ENCODE results near the gene BLTP2.
A peak's percentile ranks its signal among the peaks of the same experiment; 100 is the strongest.
"Not testable (repeated sequence)": the region's sequence is repeated elsewhere in the genome, so short reads cannot be mapped to it uniquely, and the experiment has no call there.

Gene BLTP2

GRCh38 chr17:28618464-28618863 is 26.5 kb downstream of the BLTP2 start:
- WGBS: 93% methylated on average over 2 of the region's 3 CpGs

DNA sequence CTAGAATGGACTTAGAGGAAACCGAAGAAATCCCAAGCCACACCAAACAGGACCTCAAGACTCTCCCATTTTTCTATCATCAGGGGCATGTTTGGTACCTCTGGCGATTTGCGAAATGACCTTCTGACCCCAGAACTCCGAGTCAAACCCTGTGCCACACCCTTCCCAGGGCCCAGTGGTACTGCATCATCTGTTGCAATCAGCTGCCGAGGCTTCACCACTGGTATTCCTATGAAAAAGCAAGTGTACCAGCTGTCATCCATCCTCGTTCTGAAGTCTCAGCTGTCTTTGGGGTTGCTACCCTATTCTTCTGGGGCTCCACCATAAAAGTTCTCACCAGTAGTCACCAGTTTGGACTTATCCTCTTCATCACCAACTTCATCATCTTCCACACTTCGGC is 28.7 kb downstream of the BLTP2 start:
- Histone ChIP-seq H3K4me1 (ENCODE audit: insufficient read depth, low read length) (no peaks in the 10 kb centered on the region), H3K27ac (ENCODE audit: low read depth, low read length) (no peak overlapping the region), H3K4me3 (ENCODE audit: low read length) (no peak overlapping the region), H3K9ac (ENCODE audit: low read depth, low read length) (no peak overlapping the region), H3K36me3 (ENCODE audit: insufficient read depth, low read length) (peaks cover 98% of the 10 kb centered on the region), H3K9me3 (ENCODE audit: insufficient read depth, low read depth, low read length) (no peaks in the 10 kb centered on the region), H3K27me3 (ENCODE audit: insufficient read depth, low read length) (no peaks in the 10 kb centered on the region)
- WGBS: 95% methylated on average over 7 of the region's 7 CpGs

More at GRCh38 chr17:28618464-28618863, 26.5 kb downstream of the BLTP2 start:
- no peak overlapping the region for H3K4me3 ChIP-seq (ENCODE audit: low read length)
- H3K27me3 ChIP-seq (ENCODE audit: insufficient read depth, low read length): no peaks in the 10 kb centered on the region
- peaks cover 99% of the 10 kb centered on the region for H3K36me3 ChIP-seq (ENCODE audit: insufficient read depth, low read length)
- no peak overlapping the region for H3K27ac ChIP-seq (ENCODE audit: low read depth, low read length)
- no peaks in the 10 kb centered on the region for H3K9me3 ChIP-seq (ENCODE audit: insufficient read depth, low read depth, low read length)
- no peak overlapping the region for H3K9ac ChIP-seq (ENCODE audit: low read depth, low read length)
- H3K4me1 ChIP-seq (ENCODE audit: insufficient read depth, low read length): no peaks in the 10 kb centered on the region

GRCh38 chr17:28615260-28615940 is 29.6 kb downstream of the BLTP2 start:
- H3K36me3 ChIP-seq (ENCODE audit: insufficient read depth, low read length): peaks cover 98% of the 10 kb centered on the region
- H3K9ac ChIP-seq (ENCODE audit: low read depth, low read length): no peak overlapping the region
- 93% methylated on average over 3 of the region's 4 CpGs for WGBS
- no peaks in the 10 kb centered on the region for H3K27me3 ChIP-seq (ENCODE audit: insufficient read depth, low read length)
- no peak overlapping the region for H3K27ac ChIP-seq (ENCODE audit: low read depth, low read length)
- H3K4me1 ChIP-seq (ENCODE audit: insufficient read depth, low read length): no peaks in the 10 kb centered on the region
- no peaks in the 10 kb centered on the region for H3K9me3 ChIP-seq (ENCODE audit: insufficient read depth, low read depth, low read length)
- H3K4me3 ChIP-seq (ENCODE audit: low read length): no peak overlapping the region

- no peak within 1 kb of the TSS for H3K9ac ChIP-seq (ENCODE audit: low read depth, low read length)
- H3K9me3 ChIP-seq (ENCODE audit: insufficient read depth, low read depth, low read length): no peaks in the 10 kb centered on the region
- no peak within 1 kb of the TSS for H3K27ac ChIP-seq (ENCODE audit: low read depth, low read length)
- WGBS: 96% methylated on average over 5 of the region's 5 CpGs
- peaks cover 96% of the 10 kb centered on the region for H3K36me3 ChIP-seq (ENCODE audit: insufficient read depth, low read length)
- no peaks in the 10 kb centered on the region for H3K27me3 ChIP-seq (ENCODE audit: insufficient read depth, low read length)
- H3K4me1 ChIP-seq (ENCODE audit: insufficient read depth, low read length): no peaks in the 10 kb centered on the region
- no peak within 1 kb of the TSS for H3K4me3 ChIP-seq (ENCODE audit: low read length)
Measured at GRCh38 chr17:28613931-28614381, 31.0 kb downstream of the BLTP2 start, which contains the start of gene RSKR. TSS of gene RSKR (minus strand) at chr17:28614185. CDS start at chr17:28614161, 24 bp downstream.

DNA sequence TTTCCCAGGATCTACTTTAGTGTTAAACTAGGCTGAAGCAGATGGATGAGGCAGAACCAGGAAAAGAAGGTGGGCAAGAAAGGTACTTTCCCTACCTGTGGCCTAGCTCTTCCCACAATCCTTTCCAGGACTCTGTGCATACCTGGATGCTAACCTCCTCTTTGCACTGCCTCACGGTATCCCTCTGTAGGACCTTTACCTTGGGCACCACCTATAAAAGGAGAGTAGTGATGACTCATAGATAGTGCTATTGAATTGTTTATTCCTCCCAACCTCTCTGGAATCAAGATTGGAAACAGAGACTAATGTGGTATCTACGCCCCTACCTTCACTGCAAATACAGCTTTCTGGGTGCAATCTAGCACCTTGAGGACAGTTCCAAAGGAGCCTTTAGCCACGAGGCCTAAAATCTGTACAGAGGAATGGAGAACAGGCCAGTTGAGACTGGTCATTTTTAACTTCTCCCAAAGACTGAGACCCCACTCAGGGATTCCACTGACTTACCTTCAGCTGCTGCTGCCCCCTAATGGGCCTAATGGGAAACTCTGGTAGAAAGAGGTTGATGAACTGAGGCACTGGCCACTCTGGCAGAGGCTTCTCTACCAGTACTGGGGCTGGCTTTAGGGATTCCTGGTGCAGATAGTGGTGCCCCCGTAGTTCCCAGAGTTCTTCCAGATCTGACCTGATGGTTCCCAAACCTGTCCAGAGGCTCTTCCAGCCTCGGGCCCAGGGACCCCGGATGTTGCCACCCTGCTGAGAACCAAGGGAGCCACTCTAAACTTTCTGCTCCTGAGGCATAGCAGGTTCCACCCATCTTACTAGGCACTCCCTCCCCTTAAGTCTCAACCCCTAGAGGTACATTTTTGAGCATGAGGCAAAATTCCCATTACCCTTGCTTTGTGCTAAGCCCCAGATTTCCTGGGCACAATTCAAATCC is 31.8 kb downstream of the BLTP2 start:
- H3K36me3 ChIP-seq (ENCODE audit: insufficient read depth, low read length): peaks cover 96% of the 10 kb centered on the region

DNA sequence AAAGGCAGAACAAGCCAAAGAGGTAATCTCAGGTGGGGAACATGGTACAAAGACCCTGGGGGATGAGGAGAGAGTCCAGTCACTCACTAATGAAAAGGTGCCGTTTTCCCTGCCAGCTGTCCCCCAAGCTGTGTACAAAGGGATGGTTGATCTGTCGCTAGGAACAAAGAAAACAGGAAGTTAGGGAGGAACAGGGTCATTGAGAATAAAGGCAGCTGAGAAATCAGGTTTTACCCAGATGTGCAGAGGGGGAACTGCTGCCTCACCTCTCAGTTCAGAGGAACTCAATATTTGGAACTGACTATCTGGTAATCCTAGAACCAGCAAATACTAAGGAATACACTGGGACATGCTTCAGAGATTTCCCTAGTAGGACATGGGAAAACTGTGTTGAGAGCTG is 32.4 kb downstream of the BLTP2 start:
- no peaks in the 10 kb centered on the region for H3K9me3 ChIP-seq (ENCODE audit: insufficient read depth, low read depth, low read length)
- no peak overlapping the region for H3K4me3 ChIP-seq (ENCODE audit: low read length)
- no peak overlapping the region for H3K9ac ChIP-seq (ENCODE audit: low read depth, low read length)
- H3K27me3 ChIP-seq (ENCODE audit: insufficient read depth, low read length): no peaks in the 10 kb centered on the region
- H3K36me3 ChIP-seq (ENCODE audit: insufficient read depth, low read length): peaks cover 95% of the 10 kb centered on the region
- no peak overlapping the region for H3K27ac ChIP-seq (ENCODE audit: low read depth, low read length)
- 92% methylated on average over 2 of the region's 2 CpGs for WGBS
- no peaks in the 10 kb centered on the region for H3K4me1 ChIP-seq (ENCODE audit: insufficient read depth, low read length)

More for the DNA sequence above, 31.8 kb downstream of the BLTP2 start:
- no peak overlapping the region for H3K27ac ChIP-seq (ENCODE audit: low read depth, low read length)
- H3K27me3 ChIP-seq (ENCODE audit: insufficient read depth, low read length): no peaks in the 10 kb centered on the region
- H3K9me3 ChIP-seq (ENCODE audit: insufficient read depth, low read depth, low read length): no peaks in the 10 kb centered on the region
- no peak overlapping the region for H3K9ac ChIP-seq (ENCODE audit: low read depth, low read length)
- H3K4me3 ChIP-seq (ENCODE audit: low read length): no peak overlapping the region
- WGBS: 91% methylated on average over 6 of the region's 6 CpGs
- H3K4me1 ChIP-seq (ENCODE audit: insufficient read depth, low read length): no peaks in the 10 kb centered on the region

DNA sequence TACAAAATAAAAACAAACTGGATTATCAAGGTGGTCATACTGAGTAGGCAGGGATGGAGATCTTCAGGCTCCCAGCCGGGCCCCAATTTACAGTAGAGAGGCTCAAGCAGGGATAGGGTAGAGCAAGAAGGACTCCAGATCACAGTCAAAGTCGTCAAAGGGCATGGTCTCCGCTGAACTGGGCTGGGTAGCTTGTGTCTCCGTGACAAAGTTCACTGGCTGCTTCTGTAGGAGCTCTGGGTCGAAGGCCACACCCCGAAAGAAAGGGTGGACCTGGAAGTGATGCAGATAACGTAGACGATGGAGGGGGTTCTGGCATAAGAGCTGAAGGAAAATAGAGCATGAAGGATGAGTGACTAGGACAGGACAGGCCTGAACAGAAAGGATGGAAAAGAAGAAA is 34.6 kb downstream of the BLTP2 start:
- Histone ChIP-seq H3K27me3 (ENCODE audit: insufficient read depth, low read length) (no peaks in the 10 kb centered on the region), H3K9ac (ENCODE audit: low read depth, low read length) (no peak overlapping the region), H3K4me3 (ENCODE audit: low read length) (no peak overlapping the region), H3K36me3 (ENCODE audit: insufficient read depth, low read length) (peaks cover 87% of the 10 kb centered on the region), H3K4me1 (ENCODE audit: insufficient read depth, low read length) (no peaks in the 10 kb centered on the region), H3K27ac (ENCODE audit: low read depth, low read length) (no peak overlapping the region), H3K9me3 (ENCODE audit: insufficient read depth, low read depth, low read length) (no peaks in the 10 kb centered on the region)
- WGBS: 92% methylated on average over 8 of the region's 8 CpGs

DNA sequence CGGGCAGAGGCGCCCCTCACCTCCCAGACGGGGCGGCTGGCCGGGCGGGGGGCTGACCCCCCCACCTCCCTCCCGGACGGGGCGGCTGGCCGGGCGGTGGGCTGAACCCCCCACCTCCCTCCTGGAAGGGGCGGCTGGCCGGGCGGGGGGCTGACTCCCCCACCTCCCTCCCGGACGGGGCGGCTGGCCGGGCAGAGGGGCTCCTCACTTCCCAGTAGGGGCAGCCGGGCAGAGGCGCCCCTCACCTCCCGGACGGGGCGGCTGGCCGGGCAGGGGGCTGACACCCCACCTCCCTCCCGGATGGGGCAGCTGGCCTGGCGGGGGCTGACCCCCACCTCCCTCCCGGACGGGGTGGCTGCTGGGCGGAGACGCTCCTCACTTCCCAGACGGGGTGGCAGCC is 40.9 kb downstream of the BLTP2 start:
- H3K9me3 ChIP-seq (ENCODE audit: insufficient read depth, low read depth, low read length); H3K27me3 ChIP-seq (ENCODE audit: insufficient read depth, low read length); H3K27ac ChIP-seq (ENCODE audit: low read depth, low read length); H3K4me1 ChIP-seq (ENCODE audit: insufficient read depth, low read length); H3K9ac ChIP-seq (ENCODE audit: low read depth, low read length); H3K4me3 ChIP-seq (ENCODE audit: low read length): not testable (repeated sequence)
- H3K36me3 ChIP-seq (ENCODE audit: insufficient read depth, low read length): peaks cover 27% of the 10 kb centered on the region; the same call in 1 of the 2 replicates
- WGBS: 91% methylated on average over 20 of the region's 31 CpGs

DNA sequence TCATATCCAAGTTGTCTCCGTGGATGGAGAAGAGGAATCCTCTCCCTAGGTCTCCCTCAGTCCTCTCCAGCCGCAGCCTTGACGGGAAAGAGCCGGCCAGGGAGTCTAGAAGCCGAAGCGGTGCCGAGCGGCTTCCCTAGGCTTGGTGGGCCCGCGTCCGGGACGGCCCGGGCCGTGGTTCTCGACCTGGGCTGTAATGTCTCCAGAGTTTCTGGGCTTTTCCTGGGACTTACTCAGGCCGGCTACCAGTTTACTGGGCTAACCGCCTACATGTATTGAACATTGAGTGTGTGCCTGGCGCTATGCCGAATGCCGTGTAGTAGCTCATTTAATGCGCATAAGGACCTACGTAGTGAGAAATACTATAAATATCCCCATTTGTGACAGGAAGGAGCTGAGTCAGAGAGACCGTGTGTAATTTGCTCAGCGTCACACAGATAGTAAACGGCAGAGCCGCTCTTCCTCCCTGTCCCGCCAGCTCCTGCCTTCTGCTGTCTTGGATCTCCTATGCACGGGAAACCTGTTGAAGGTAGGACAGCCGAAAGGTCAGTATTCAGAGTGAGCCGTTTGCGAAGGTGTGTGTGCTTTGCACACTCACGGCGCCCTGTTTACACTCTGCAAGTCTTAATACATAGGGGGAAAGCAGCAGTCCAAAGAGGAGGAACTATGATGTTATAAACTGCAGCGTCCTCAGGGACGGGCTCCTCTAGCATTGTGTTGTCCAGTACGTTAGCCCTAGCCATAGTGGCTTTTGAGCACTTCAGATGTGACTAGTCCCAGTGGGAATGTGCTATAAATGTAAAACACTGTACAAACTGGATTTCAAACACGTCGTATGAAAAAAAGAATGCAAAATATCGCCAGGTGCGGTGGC is 45.4 kb downstream of the BLTP2 start:
- H3K27ac ChIP-seq (ENCODE audit: low read depth, low read length): peak overlapping the region; percentile 74; the same call in 1 of the 2 replicates
- H3K4me1 ChIP-seq (ENCODE audit: insufficient read depth, low read length): peaks cover 7% of the 10 kb centered on the region; the same call in 1 of the 2 replicates
- no peaks in the 10 kb centered on the region for H3K9me3 ChIP-seq (ENCODE audit: insufficient read depth, low read depth, low read length)
- peaks cover 3% of the 10 kb centered on the region; the same call in 1 of the 2 replicates for H3K27me3 ChIP-seq (ENCODE audit: insufficient read depth, low read length)
- peak overlapping the region; percentile 95 for H3K4me3 ChIP-seq (ENCODE audit: low read length)
- 23% methylated on average over 40 of the region's 40 CpGs for WGBS
- peak overlapping the region; percentile 97 for H3K9ac ChIP-seq (ENCODE audit: low read depth, low read length)
- peaks cover 25% of the 10 kb centered on the region for H3K36me3 ChIP-seq (ENCODE audit: insufficient read depth, low read length)

- H3K27ac ChIP-seq (ENCODE audit: low read depth, low read length): peak within 1 kb of the TSS; percentile 74
- peaks cover 29% of the 10 kb centered on the region for H3K36me3 ChIP-seq (ENCODE audit: insufficient read depth, low read length)
- WGBS: under 1% methylated on average over 43 of the region's 44 CpGs
- H3K4me3 ChIP-seq (ENCODE audit: low read length): peak within 1 kb of the TSS; percentile 95
- H3K4me1 ChIP-seq (ENCODE audit: insufficient read depth, low read length): peaks cover 7% of the 10 kb centered on the region; the same call in 1 of the 2 replicates
- peak within 1 kb of the TSS; percentile 97 for H3K9ac ChIP-seq (ENCODE audit: low read depth, low read length)
- no peaks in the 10 kb centered on the region for H3K9me3 ChIP-seq (ENCODE audit: insufficient read depth, low read depth, low read length)
- peaks cover 3% of the 10 kb centered on the region; the same call in 1 of the 2 replicates for H3K27me3 ChIP-seq (ENCODE audit: insufficient read depth, low read length)
Measured at GRCh38 chr17:28598799-28599310, 46.1 kb downstream of the BLTP2 start, which contains the start of gene SPAG5. TSS of gene SPAG5 (minus strand) at chr17:28599025. CDS start at chr17:28598946, 79 bp downstream.
